GM18499 (cell line): Measurements from ENCODE around the gene CYP24A1.
"Not testable (repeated sequence)": the region's sequence is repeated elsewhere in the genome, so short reads cannot be mapped to it uniquely, and the experiment has no call there.

ENCODE experiments used
- ATAC-seq: cut with Tn5 transposase; IDR thresholded peaks from one replicate; pipeline ENCODE4 v1.9.1; 2021; ENCODE audit warnings: moderate number of reproducible peaks; ENCODE audit not compliant: insufficient read depth, unreplicated experiment

Gene CYP24A1

GRCh38 chr20:54138427-54138826 is 35.4 kb downstream of the CYP24A1 start:
- ATAC-seq, result no peak

- ATAC-seq, result no peak
These were observed 36.7 kb downstream of the CYP24A1 start for GRCh38 chr20:54137115-54137514.

GRCh38 chr20:54134445-54135220 is 39.2 kb downstream of the CYP24A1 start:
- ATAC-seq, result no peak

GRCh38 chr20:54133434-54134427 is 40.1 kb downstream of the CYP24A1 start:
- no peak for ATAC-seq

GRCh38 chr20:54132612-54133433 is 41.0 kb downstream of the CYP24A1 start:
- ATAC-seq, result no peak

GRCh38 chr20:54131675-54132611 is 41.8 kb downstream of the CYP24A1 start:
- ATAC-seq, result no peak

GRCh38 chr20:54131125-54131524 is 42.7 kb downstream of the CYP24A1 start:
- ATAC-seq, result not testable (repeated sequence)

- ATAC-seq, result no peak
These were observed 44.4 kb downstream of the CYP24A1 start for GRCh38 chr20:54129350-54129749.

GRCh38 chr20:54127855-54128574 is 45.8 kb downstream of the CYP24A1 start:
- ATAC-seq, result no peak

GRCh38 chr20:54126806-54127655 is 46.8 kb downstream of the CYP24A1 start:
- no peak for ATAC-seq

- ATAC-seq, result not testable (repeated sequence)
These were observed 47.5 kb downstream of the CYP24A1 start for GRCh38 chr20:54126328-54126727.

GRCh38 chr20:54123587-54124180 is 50.1 kb downstream of the CYP24A1 start:
- ATAC-seq, result no peak

GRCh38 chr20:54122681-54123586 is 50.9 kb downstream of the CYP24A1 start:
- ATAC-seq, result no peak

- ATAC-seq, result no peak
These were observed 51.6 kb downstream of the CYP24A1 start for GRCh38 chr20:54122189-54122588.

- ATAC-seq, result no peak
These were observed 54.0 kb downstream of the CYP24A1 start for GRCh38 chr20:54119744-54120143.
